Stimulated activated CD4-positive, alpha-beta T cell treated with anti-CD3 and anti-CD28 coated beads, TNF-alpha, amount 100 ng/mL, for 24 hours (primary cell): Measurements from ENCODE around the gene PRKG1.

Experiments used
- DNase-seq, 3 experiments: peaks; one replicate each; pipeline ENCODE4 v3.0.0-alpha.2; 2020; ENCODE audit warnings: low read depth in 3 of 3

The PRKG1 gene

GRCh38 chr10:51877636-51878035 lies 803.3 kb downstream of the PRKG1 start:
- no peak for DNase-seq

- no peak for DNase-seq
These were observed 804.4 kb downstream of the PRKG1 start for GRCh38 chr10:51878695-51879094.

- peak in 1 of 3 experiments; percentile 2 for DNase-seq
These were observed 805.0 kb downstream of the PRKG1 start for GRCh38 chr10:51879238-51879637.

GRCh38 chr10:51881213-51881612 lies 806.9 kb downstream of the PRKG1 start:
- DNase-seq: no peak

- DNase-seq: no peak
These were observed 812.3 kb downstream of the PRKG1 start for GRCh38 chr10:51886438-51887068.

- DNase-seq: no peak
These were observed 814.0 kb downstream of the PRKG1 start for GRCh38 chr10:51888263-51888662.

GRCh38 chr10:51892313-51892712 lies 818.0 kb downstream of the PRKG1 start:
- DNase-seq: no peak

GRCh38 chr10:51892965-51893658 lies 818.8 kb downstream of the PRKG1 start:
- no peak for DNase-seq

- DNase-seq: no peak
These were observed 820.7 kb downstream of the PRKG1 start for GRCh38 chr10:51894771-51895578.

GRCh38 chr10:51896849-51897248 lies 822.6 kb downstream of the PRKG1 start:
- DNase-seq: no peak

- DNase-seq: no peak
These were observed 823.3 kb downstream of the PRKG1 start for GRCh38 chr10:51897560-51897959.

GRCh38 chr10:51900180-51900579 lies 825.9 kb downstream of the PRKG1 start:
- DNase-seq: no peak

GRCh38 chr10:51903675-51904074 lies 829.4 kb downstream of the PRKG1 start:
- DNase-seq: no peak

GRCh38 chr10:51905032-51905431 lies 830.7 kb downstream of the PRKG1 start:
- DNase-seq: no peak

- DNase-seq: no peak
These were observed 833.1 kb downstream of the PRKG1 start for GRCh38 chr10:51907361-51907760.

GRCh38 chr10:51910189-51910588 lies 835.9 kb downstream of the PRKG1 start:
- DNase-seq: no peak

- DNase-seq: no peak
These were observed 836.3 kb downstream of the PRKG1 start for GRCh38 chr10:51910596-51910995.

- no peak for DNase-seq
These were observed 837.4 kb downstream of the PRKG1 start for GRCh38 chr10:51911723-51912122.

- DNase-seq: no peak
These were observed 840.8 kb downstream of the PRKG1 start for GRCh38 chr10:51915031-51915542.

GRCh38 chr10:51918440-51918839 lies 844.2 kb downstream of the PRKG1 start:
- DNase-seq: no peak

- DNase-seq: no peak
These were observed 844.6 kb downstream of the PRKG1 start for GRCh38 chr10:51918884-51919325.

- no peak for DNase-seq
These were observed 846.4 kb downstream of the PRKG1 start for GRCh38 chr10:51920672-51921071.
